A549 (cell line): ENCODE results near the gene NECTIN1.

Experiments used
- CEBPB ChIP-seq, 2 experiments: fragments of >200 bp in 1 of 2; sonication (Bioruptor Twin) in 1 of 2; formaldehyde crosslinking in 1 of 2; IDR thresholded peaks; 2 replicates each; pipeline ENCODE4 v1.6.1; 2012 to 2016
- EP300 ChIP-seq, 2 experiments: fragments of >200 bp; sonication (Bioruptor Twin); formaldehyde crosslinking; IDR thresholded peaks; 2 replicates in 1 of 2; 3 replicates in 1 of 2; pipeline ENCODE4 v1.6.1; 2016 to 2017
- FOSL2 ChIP-seq, 2 experiments: fragments of 450-650 bp in 1 of 2; fragments of >200 bp in 1 of 2; sonication (Bioruptor Twin) in 1 of 2; formaldehyde crosslinking; IDR thresholded peaks; 2 replicates each; pipeline versions ENCODE4 v1.5.0 to v1.6.1; 2016 to 2020; ENCODE audit warnings: mild to moderate bottlenecking in 1 of 2, moderate library complexity in 1 of 2
- POLR2A ChIP-seq: IDR thresholded peaks from 2 replicates; pipeline ENCODE4 v1.6.1; 2012; ENCODE audit warnings: mild to moderate bottlenecking, low read length
- RARB ChIP-seq: fragments of 250-450 bp; sonication (Bioruptor Pico); IDR thresholded peaks from 2 replicates; pipeline ENCODE4 v1.8.0; 2021; ENCODE audit warnings: mild to moderate bottlenecking, moderate library complexity
- ZC3H11A ChIP-seq: fragments of 450-650 bp; IDR thresholded peaks from 2 replicates; pipeline ENCODE4 v1.6.1; 2014; ENCODE audit warnings: antibody characterized with exemption, mild to moderate bottlenecking
- ZFP36 ChIP-seq: fragments of 450-650 bp; IDR thresholded peaks from 2 replicates; pipeline ENCODE4 v1.6.1; 2014; ENCODE audit warnings: borderline replicate concordance; ENCODE audit not compliant: partially characterized antibody
- ZSCAN20 ChIP-seq: fragments of 250-450 bp; sonication (Bioruptor Pico); IDR thresholded peaks from 2 replicates; pipeline ENCODE4 v1.8.0; 2022; ENCODE audit warnings: mild to moderate bottlenecking, moderate library complexity
- TF ChIP-seq, protein P1 (sequence below): fragments of >200 bp; sonication (Bioruptor Twin); formaldehyde crosslinking; IDR thresholded peaks from 3 replicates; pipeline ENCODE4 v1.5.1; 2016
- TF ChIP-seq, protein P2 (sequence below): fragments of 150-350 bp; IDR thresholded peaks from 2 replicates; pipeline ENCODE4 v1.6.1; 2014; ENCODE audit warnings: low read depth, mild to moderate bottlenecking, low read length

DNA sequence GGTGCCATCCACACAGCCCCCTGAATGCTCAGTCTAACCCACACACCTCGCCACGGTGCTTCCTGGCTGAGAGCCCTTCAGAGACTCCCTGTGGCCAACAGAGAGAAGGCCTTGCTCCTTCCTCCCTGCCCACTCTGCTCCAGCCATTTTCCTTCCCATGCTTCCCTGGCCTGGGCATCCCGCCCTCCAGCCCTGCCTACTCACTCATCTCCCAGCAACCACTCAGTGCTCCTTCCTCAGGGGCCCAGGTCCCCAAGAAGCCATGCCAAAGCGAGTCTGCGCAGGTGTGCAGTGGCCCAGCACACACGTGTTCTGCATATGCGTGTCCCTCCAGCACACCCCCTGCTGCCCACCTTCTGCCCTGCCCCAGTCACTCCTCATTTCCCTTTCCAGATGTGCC is 56.4 kb downstream of the NECTIN1 start:
- TF ChIP-seq POLR2A (no peak), FOSL2 (IDR thresholded peaks at IDR 0.05) (no peak), FOSL2 (CRISPR knock-in tag; IDR thresholded peaks at IDR 0.05) (no peak), ZSCAN20 (CRISPR knock-in tag) (no peak), EP300 (IDR thresholded peaks at IDR 0.05) (no peak), ZC3H11A (no peak), CEBPB (IDR thresholded peaks at IDR 0.05) (no peak), RARB (CRISPR knock-in tag) (no peak), ZFP36 (no peak)
- TF ChIP-seq, protein P1, sequence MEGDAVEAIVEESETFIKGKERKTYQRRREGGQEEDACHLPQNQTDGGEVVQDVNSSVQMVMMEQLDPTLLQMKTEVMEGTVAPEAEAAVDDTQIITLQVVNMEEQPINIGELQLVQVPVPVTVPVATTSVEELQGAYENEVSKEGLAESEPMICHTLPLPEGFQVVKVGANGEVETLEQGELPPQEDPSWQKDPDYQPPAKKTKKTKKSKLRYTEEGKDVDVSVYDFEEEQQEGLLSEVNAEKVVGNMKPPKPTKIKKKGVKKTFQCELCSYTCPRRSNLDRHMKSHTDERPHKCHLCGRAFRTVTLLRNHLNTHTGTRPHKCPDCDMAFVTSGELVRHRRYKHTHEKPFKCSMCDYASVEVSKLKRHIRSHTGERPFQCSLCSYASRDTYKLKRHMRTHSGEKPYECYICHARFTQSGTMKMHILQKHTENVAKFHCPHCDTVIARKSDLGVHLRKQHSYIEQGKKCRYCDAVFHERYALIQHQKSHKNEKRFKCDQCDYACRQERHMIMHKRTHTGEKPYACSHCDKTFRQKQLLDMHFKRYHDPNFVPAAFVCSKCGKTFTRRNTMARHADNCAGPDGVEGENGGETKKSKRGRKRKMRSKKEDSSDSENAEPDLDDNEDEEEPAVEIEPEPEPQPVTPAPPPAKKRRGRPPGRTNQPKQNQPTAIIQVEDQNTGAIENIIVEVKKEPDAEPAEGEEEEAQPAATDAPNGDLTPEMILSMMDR = no peak
- TF ChIP-seq, protein P2, sequence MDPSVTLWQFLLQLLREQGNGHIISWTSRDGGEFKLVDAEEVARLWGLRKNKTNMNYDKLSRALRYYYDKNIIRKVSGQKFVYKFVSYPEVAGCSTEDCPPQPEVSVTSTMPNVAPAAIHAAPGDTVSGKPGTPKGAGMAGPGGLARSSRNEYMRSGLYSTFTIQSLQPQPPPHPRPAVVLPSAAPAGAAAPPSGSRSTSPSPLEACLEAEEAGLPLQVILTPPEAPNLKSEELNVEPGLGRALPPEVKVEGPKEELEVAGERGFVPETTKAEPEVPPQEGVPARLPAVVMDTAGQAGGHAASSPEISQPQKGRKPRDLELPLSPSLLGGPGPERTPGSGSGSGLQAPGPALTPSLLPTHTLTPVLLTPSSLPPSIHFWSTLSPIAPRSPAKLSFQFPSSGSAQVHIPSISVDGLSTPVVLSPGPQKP = no peak
